ENCODE data around the gene CDH5.
A peak's percentile ranks its signal among the peaks of the same experiment; 100 is the strongest.

Gene CDH5

GRCh38 chr16:66438536-66438935 is 72.0 kb downstream of the CDH5 start:
- Histone ChIP-seq H3K4me3 (ENCODE audit: low read depth, low read length) (no peak overlapping the region), H3K27ac (no peak overlapping the region), H3K36me3 (replicated peaks) (no peaks in the 10 kb centered on the region), H3K27me3 (replicated peaks) (peaks cover 10% of the 10 kb centered on the region)
- in situ Hi-C loops (cut with HindIII; ENCODE audit: low pct_ligation_motif_present, low sequenced_read_pairs): no loop called here
- TF ChIP-seq CTCF (IDR thresholded peaks at IDR 0.05; ENCODE audit: low read depth, low read length, missing control alignments): no peak
- DNase-seq: no peak

GRCh38 chr16:66439051-66439730 is 72.7 kb downstream of the CDH5 start:
- DNase-seq: no peak
- no peak for TF ChIP-seq CTCF (IDR thresholded peaks at IDR 0.05; ENCODE audit: low read depth, low read length, missing control alignments)
- no peak overlapping the region for H3K4me3 ChIP-seq (ENCODE audit: low read depth, low read length)
- no peak overlapping the region for H3K27ac ChIP-seq
- peaks cover 10% of the 10 kb centered on the region for H3K27me3 ChIP-seq (replicated peaks)
- H3K36me3 ChIP-seq (replicated peaks): no peaks in the 10 kb centered on the region
- in situ Hi-C loops (cut with HindIII; ENCODE audit: low pct_ligation_motif_present, low sequenced_read_pairs): no loop called here

GRCh38 chr16:66440271-66440802 is 73.8 kb downstream of the CDH5 start:
- Histone ChIP-seq H3K27me3 (replicated peaks) (peaks cover 10% of the 10 kb centered on the region), H3K4me3 (ENCODE audit: low read depth, low read length) (no peak overlapping the region), H3K36me3 (replicated peaks) (no peaks in the 10 kb centered on the region), H3K27ac (no peak overlapping the region)
- no peak for TF ChIP-seq CTCF (IDR thresholded peaks at IDR 0.05; ENCODE audit: low read depth, low read length, missing control alignments)
- in situ Hi-C loops (cut with HindIII; ENCODE audit: low pct_ligation_motif_present, low sequenced_read_pairs): no loop called here
- DNase-seq: no peak

DNA sequence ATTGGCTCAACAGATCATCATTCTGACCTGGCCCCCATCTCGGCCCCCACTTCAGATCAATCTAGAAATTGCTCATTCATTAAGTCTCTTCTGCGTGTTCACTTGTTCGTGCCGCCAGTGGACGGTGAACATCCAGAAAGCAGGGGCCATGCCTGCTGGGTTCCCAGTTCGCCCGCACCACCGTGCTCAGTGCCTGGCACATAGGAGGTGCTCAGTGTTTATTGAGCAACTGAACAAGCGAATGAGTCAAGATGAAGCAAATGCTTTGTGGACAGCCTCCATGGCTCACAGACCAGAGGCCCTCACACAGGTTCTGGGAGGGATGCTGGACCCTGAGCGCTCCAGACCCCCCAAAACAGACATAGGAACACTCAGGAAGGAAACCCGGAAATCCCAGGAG is 74.5 kb downstream of the CDH5 start:
- in situ Hi-C loops (cut with HindIII; ENCODE audit: low pct_ligation_motif_present, low sequenced_read_pairs): no loop called here
- DNase-seq: no peak
- H3K27ac ChIP-seq: no peak overlapping the region
- no peak overlapping the region for H3K4me3 ChIP-seq (ENCODE audit: low read depth, low read length)
- H3K36me3 ChIP-seq (replicated peaks): no peaks in the 10 kb centered on the region
- TF ChIP-seq CTCF (IDR thresholded peaks at IDR 0.05; ENCODE audit: low read depth, low read length, missing control alignments): no peak
- peaks cover 10% of the 10 kb centered on the region for H3K27me3 ChIP-seq (replicated peaks)

GRCh38 chr16:66441586-66442375 is 75.3 kb downstream of the CDH5 start:
- no peak overlapping the region for H3K4me3 ChIP-seq (ENCODE audit: low read depth, low read length)
- no peak overlapping the region for H3K27ac ChIP-seq
- no peaks in the 10 kb centered on the region for H3K36me3 ChIP-seq (replicated peaks)
- DNase-seq: peak; percentile 25
- TF ChIP-seq CTCF (IDR thresholded peaks at IDR 0.05; ENCODE audit: low read depth, low read length, missing control alignments): no peak
- in situ Hi-C loops (cut with HindIII; ENCODE audit: low pct_ligation_motif_present, low sequenced_read_pairs): no loop called here
- H3K27me3 ChIP-seq (replicated peaks): peaks cover 10% of the 10 kb centered on the region

Measured in brain microvascular endothelial cell (primary cell).